GM23248 (cell line): ENCODE results near the gene CMBL. TPM values are rescaled to one million over a fixed set of nuclear protein-coding genes. Genes with fewer than 3 reads are reported as not detected.
"Not testable (repeated sequence)": the region's sequence is repeated elsewhere in the genome, so short reads cannot be mapped to it uniquely, and the experiment has no call there.

ENCODE experiments used
- DNase-seq: peaks from one replicate; pipeline ENCODE4 v3.0.0-alpha.2; 2015
- H2AFZ ChIP-seq: fragments of 200-600 bp; sonication (generic); 2 replicates; pipeline ENCODE4 v1.6.1; 2016; ENCODE audit warnings: antibody characterized with exemption
- H3F3A ChIP-seq: fragments of 200-600 bp; sonication (generic); 2 replicates; pipeline ENCODE4 v1.6.1; 2016; ENCODE audit warnings: mild to moderate bottlenecking, antibody characterized with exemption, mixed run types; ENCODE audit not compliant: insufficient read depth
- H3K27ac ChIP-seq: fragments of 200-600 bp; sonication (generic); 2 replicates; pipeline ENCODE4 v1.5.1; 2016; ENCODE audit warnings: mild to moderate bottlenecking
- H3K27me3 ChIP-seq: fragments of 200-600 bp; sonication (generic); replicated peaks from 2 replicates; pipeline ENCODE4 v1.6.1; 2016; ENCODE audit warnings: mild to moderate bottlenecking; ENCODE audit not compliant: insufficient read depth
- H3K36me3 ChIP-seq: fragments of 200-600 bp; sonication (generic); 2 replicates; pipeline ENCODE4 v1.6.1; 2016; ENCODE audit warnings: low read depth, mild to moderate bottlenecking
- H3K4me1 ChIP-seq: fragments of 200-600 bp; sonication (generic); 2 replicates; pipeline ENCODE4 v1.6.1; 2016; ENCODE audit warnings: mild to moderate bottlenecking; ENCODE audit not compliant: insufficient read depth
- H3K4me2 ChIP-seq: fragments of 200-600 bp; sonication (generic); one replicate; pipeline ENCODE4 v1.6.1; 2016; ENCODE audit warnings: mild to moderate bottlenecking; ENCODE audit not compliant: unreplicated experiment
- H3K4me3 ChIP-seq: fragments of 200-600 bp; sonication (generic); 2 replicates; pipeline ENCODE4 v1.5.1; 2016; ENCODE audit warnings: mild to moderate bottlenecking
- H3K79me2 ChIP-seq: fragments of 200-600 bp; sonication (generic); 2 replicates; pipeline ENCODE4 v1.6.1; 2016; ENCODE audit warnings: mild to moderate bottlenecking; ENCODE audit not compliant: insufficient read depth
- H3K9ac ChIP-seq: fragments of 200-600 bp; sonication (generic); 2 replicates; pipeline ENCODE4 v1.6.1; 2016; ENCODE audit warnings: mild to moderate bottlenecking
- H3K9me2 ChIP-seq: fragments of 200-600 bp; sonication (generic); 2 replicates; pipeline ENCODE4 v1.6.1; 2016; ENCODE audit warnings: mixed run types, mild to moderate bottlenecking, moderate library complexity; ENCODE audit not compliant: insufficient read depth
- H3K9me3 ChIP-seq: fragments of 200-600 bp; sonication (generic); one replicate; pipeline ENCODE4 v1.6.1; 2017; ENCODE audit warnings: low read depth
- H4K20me1 ChIP-seq: fragments of 200-600 bp; sonication (generic); 2 replicates; pipeline ENCODE4 v1.6.0; 2016; ENCODE audit not compliant: insufficient read depth
- EZH2 ChIP-seq: fragments of 200-600 bp; sonication (generic); IDR thresholded peaks from 2 replicates; pipeline ENCODE4 v1.6.1; 2018; ENCODE audit warnings: antibody characterized with exemption, mild to moderate bottlenecking; ENCODE audit not compliant: insufficient read depth, poor library complexity, severe bottlenecking
- EZH2phosphoT487 ChIP-seq: fragments of 200-600 bp; sonication (generic); IDR thresholded peaks from 2 replicates; pipeline ENCODE4 v1.6.1; 2018; ENCODE audit warnings: antibody characterized with exemption, moderate library complexity, mild to moderate bottlenecking, low read depth; ENCODE audit not compliant: insufficient read depth
- WGBS, 2 experiments: methylation state at CpG; one replicate each; pipeline ENCODE4 v1.1.6; 2015 to 2017; ENCODE audit warnings: low lambda C conversion rate in 2 of 2, low coverage in 1 of 2; ENCODE audit errors: missing lambda C conversion rate in 2 of 2; 5-methylcytosine and 5-hydroxymethylcytosine counted together
- in situ Hi-C: fragments of 300-500 bp; cut with MboI; formaldehyde crosslinking; loops from 2 replicates; pipeline ENCODE4 v1.15.0; 2020
- polyA plus RNA-seq: library from polyadenylated mRNA; unstranded; fragments of >200 nt; fragmentation: Nextera tagmentation; extraction: Ambion mirVana; gene quantifications from 2 replicates; pipeline ENCODE4 v1.2.1, GENCODE V29; 2016
- total RNA-seq: library from RNA; depleted of rRNA; stranded (reverse); fragments of >200 nt; shearing (Covaris generic); gene quantifications from 2 replicates; pipeline ENCODE4 v1.2.3, GENCODE V29; 2014

The CMBL gene
- total and polyA plus RNA-seq, 2 experiments from 2014 or later: 4.0 to 14.6 TPM

DNA sequence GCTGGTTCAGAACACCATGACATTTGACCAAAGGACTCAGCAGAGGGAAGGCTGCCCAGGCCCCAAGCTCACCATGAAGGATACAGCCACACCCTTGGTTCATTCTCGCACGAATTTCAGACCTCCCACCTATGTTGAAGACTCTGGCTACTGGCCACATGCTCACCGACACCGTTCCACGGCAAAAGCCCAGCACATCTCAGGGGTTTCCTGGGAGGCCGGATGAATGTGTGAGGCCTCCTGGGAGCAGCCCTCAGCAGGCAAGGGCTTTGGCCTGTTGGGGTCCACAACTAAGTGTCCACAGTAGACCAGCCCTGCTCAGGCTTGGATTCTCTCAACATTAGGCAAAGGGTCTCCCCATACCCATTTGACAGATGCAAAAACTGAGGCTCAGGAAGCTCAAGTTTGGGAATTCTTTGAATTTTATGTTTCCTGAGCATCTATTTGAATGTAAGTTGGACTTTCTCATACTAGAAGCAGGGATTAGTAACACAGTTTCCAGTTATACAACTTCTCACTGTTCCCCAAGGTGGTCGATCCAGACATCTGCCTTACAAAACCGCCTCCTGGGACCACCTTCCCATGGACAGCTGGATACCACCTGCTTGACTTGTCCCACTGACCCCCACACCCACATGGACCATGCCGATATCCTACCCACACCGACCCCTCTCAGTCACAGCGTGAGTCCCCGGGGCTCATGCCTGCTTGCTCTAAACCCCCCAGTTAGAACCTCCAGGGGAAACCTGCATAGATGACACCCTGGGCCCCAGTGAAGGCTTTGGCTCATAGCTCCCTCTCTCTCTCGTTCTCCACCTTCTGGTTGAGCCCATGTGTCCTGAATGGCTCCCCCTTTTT lies 29.7 kb downstream of the CMBL start:
- Histone ChIP-seq H4K20me1 (no peaks in the 10 kb centered on the region), H3K27me3 (no peaks in the 10 kb centered on the region), H3K4me2 (no peak overlapping the region), H2AFZ (no peak overlapping the region), H3K4me1 (no peaks in the 10 kb centered on the region), H3F3A (no peaks in the 10 kb centered on the region), H3K4me3 (no peak overlapping the region), H3K9me2 (no peaks in the 10 kb centered on the region), H3K9me3 (no peaks in the 10 kb centered on the region), H3K79me2 (no peaks in the 10 kb centered on the region), H3K27ac (no peak overlapping the region), H3K9ac (no peak overlapping the region), H3K36me3 (no peaks in the 10 kb centered on the region)
- in situ Hi-C loops: no loop called here
- 93 to 94% methylated on average over 13 of the region's 13 CpGs for WGBS, 2 experiments
- TF ChIP-seq EZH2: no peak
- TF ChIP-seq EZH2phosphoT487: no peak
- DNase-seq: no peak

DNA sequence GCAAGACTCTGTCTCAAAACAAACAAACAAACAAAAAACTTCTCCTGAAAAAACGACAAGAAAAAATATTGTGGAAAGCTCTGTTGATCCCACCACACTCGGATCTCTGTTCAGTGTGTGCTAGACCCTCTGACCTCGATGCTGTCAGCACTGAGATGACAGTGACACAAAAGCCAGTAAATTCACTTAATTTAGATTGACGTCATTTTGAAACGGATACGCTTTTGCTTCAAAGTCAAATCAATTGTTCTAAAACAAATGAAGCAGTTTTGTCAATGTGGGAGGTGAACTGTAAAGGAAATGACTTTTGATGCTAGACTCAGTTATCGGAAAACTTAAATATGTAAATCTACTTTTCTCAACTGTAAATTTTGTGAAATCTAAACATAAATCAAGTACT lies 31.0 kb downstream of the CMBL start:
- Histone ChIP-seq H3K4me1 (no peaks in the 10 kb centered on the region), H3K4me3 (no peak overlapping the region), H3K27ac (no peak overlapping the region), H3K4me2 (no peak overlapping the region), H3K79me2 (no peaks in the 10 kb centered on the region), H4K20me1 (no peaks in the 10 kb centered on the region), H3K36me3 (no peaks in the 10 kb centered on the region), H3K9me2 (no peaks in the 10 kb centered on the region), H2AFZ (no peak overlapping the region), H3K9ac (no peak overlapping the region), H3F3A (no peaks in the 10 kb centered on the region), H3K27me3 (no peaks in the 10 kb centered on the region), H3K9me3 (no peaks in the 10 kb centered on the region)
- 84% methylated on average over 7 of the region's 7 CpGs for WGBS, 2 experiments
- in situ Hi-C loops: no loop called here
- DNase-seq: no peak
- TF ChIP-seq EZH2phosphoT487 (no peak), EZH2 (no peak)

DNA sequence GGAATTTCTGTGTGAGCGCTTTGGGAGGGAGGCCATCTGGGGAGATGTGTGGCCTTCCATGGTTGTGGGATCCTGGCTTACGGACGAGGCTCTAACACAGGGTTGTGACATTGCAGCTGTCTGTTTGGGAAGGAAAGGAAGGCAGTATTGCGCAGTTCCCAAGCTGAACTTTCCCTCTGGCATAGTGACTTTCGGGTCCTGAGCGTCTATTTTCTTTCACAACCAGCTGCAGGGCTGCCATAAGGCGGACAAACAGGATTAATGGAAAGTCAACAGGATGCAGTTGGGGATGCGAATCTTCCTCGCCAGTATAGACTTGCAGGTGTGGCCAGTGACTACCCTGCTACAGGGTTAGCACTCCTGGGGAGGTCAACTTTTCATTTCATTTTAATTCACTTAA lies 31.7 kb downstream of the CMBL start:
- no peak for DNase-seq

DNA sequence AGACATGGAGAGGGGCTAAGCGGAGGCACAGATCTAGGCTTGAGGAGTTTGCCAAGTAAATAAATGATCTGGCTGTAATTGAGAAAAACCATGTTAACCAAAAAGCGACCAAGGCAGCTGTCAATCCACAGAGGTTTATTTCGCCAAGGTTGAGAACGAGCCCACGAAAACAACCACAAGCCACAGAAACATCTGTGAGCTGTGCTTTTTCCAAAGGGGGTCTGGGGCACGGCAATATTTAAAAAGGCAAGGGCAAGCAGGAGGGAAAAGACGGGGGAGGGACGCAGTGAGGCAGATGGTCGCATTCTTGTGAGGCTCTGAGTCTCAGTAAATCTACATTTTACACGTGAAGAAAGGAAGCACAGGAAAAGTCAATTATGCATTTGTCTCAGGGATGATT lies 32.2 kb downstream of the CMBL start:
- Histone ChIP-seq H3K9me3 (no peaks in the 10 kb centered on the region), H3K4me3 (no peak overlapping the region), H3K9ac (no peak overlapping the region), H3K36me3 (no peaks in the 10 kb centered on the region), H3K9me2 (no peaks in the 10 kb centered on the region), H3F3A (no peaks in the 10 kb centered on the region), H4K20me1 (no peaks in the 10 kb centered on the region), H3K27ac (no peak overlapping the region), H3K27me3 (no peaks in the 10 kb centered on the region), H3K4me2 (no peak overlapping the region), H3K4me1 (no peaks in the 10 kb centered on the region), H2AFZ (no peak overlapping the region), H3K79me2 (no peaks in the 10 kb centered on the region)
- no peak for TF ChIP-seq EZH2
- TF ChIP-seq EZH2phosphoT487: no peak
- no peak for DNase-seq
- in situ Hi-C loops: no loop called here
- 71 to 73% methylated on average over 10 of the region's 10 CpGs for WGBS, 2 experiments

More for the DNA sequence above, 31.7 kb downstream of the CMBL start:
- Histone ChIP-seq H2AFZ (no peak overlapping the region), H3K4me1 (no peaks in the 10 kb centered on the region), H3K9me3 (no peaks in the 10 kb centered on the region), H3F3A (no peaks in the 10 kb centered on the region), H3K9ac (no peak overlapping the region), H4K20me1 (no peaks in the 10 kb centered on the region), H3K4me2 (no peak overlapping the region), H3K4me3 (no peak overlapping the region), H3K27ac (no peak overlapping the region), H3K36me3 (no peaks in the 10 kb centered on the region), H3K27me3 (no peaks in the 10 kb centered on the region), H3K9me2 (no peaks in the 10 kb centered on the region), H3K79me2 (no peaks in the 10 kb centered on the region)
- 89 to 91% methylated on average over 9 of the region's 9 CpGs for WGBS, 2 experiments
- TF ChIP-seq EZH2phosphoT487 (no peak), EZH2 (no peak)
- in situ Hi-C loops: no loop called here

DNA sequence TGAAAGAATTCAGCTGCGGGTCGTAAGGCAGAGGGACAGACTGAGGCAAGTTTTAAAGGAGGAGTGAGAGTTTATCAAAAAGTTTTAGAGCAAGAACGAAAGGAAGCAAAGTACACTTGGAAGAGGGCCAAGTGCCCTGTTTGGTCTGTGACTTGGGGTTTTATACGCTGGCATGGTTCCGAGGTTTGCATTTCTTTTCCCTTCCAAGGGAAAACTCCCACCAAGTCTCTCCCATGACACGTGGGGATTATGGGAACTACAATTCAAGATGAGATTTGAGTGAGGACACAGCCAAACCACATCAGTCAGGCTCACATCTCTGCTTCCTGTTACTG lies 34.9 kb downstream of the CMBL start:
- H3K4me1 ChIP-seq, H3K27ac ChIP-seq, in situ Hi-C loops, H3K9me3 ChIP-seq, H4K20me1 ChIP-seq, H3K9ac ChIP-seq, H3K27me3 ChIP-seq, H2AFZ ChIP-seq, DNase-seq, H3K4me2 ChIP-seq, H3K4me3 ChIP-seq, H3F3A ChIP-seq, H3K79me2 ChIP-seq, H3K9me2 ChIP-seq, H3K36me3 ChIP-seq: not testable (repeated sequence)
- WGBS, 2 experiments: 79% methylated on average over 6 of the region's 6 CpGs
